GM18505 (cell line): ENCODE measurements around the gene CES3.
"Not testable (repeated sequence)": the region's sequence is repeated elsewhere in the genome, so short reads cannot be mapped to it uniquely, and the experiment has no call there.

Experiments
- ATAC-seq: cut with Tn5 transposase; IDR thresholded peaks from one replicate; pipeline ENCODE4 v1.9.1; 2021; ENCODE audit not compliant: unreplicated experiment
- POLR2A ChIP-seq: IDR thresholded peaks from 4 replicates; pipeline ENCODE4 v1.6.1; 2011; ENCODE audit warnings: borderline replicate concordance; ENCODE audit not compliant: insufficient read depth, insufficient read length; ENCODE audit errors: extremely low read depth

The CES3 gene

GRCh38 chr16:66933776-66934137 is 27.3 kb upstream of the CES3 start:
- no peak for ATAC-seq
- no peak for TF ChIP-seq POLR2A

GRCh38 chr16:66934138-66934838 is 26.8 kb upstream of the CES3 start, which contains the start of gene CIAO2B:
CIAO2B (minus strand) TSS chr16:66934402; CDS start chr16:66934364, 38 bp downstream.
- peak; percentile 91 for TF ChIP-seq POLR2A
- peak; percentile 70 for ATAC-seq

GRCh38 chr16:66934839-66935313 is 26.2 kb upstream of the CES3 start:
- ATAC-seq: peak; percentile 15

GRCh38 chr16:66935314-66936011 is 25.6 kb upstream of the CES3 start, which contains the start of gene CES2:
CES2 (plus strand) TSS chr16:66935516; CDS start chr16:66935636, 120 bp downstream.
- no peak for TF ChIP-seq POLR2A
- no peak for ATAC-seq

- TF ChIP-seq POLR2A: no peak
- ATAC-seq: no peak
Observed at GRCh38 chr16:66936462-66936861, 24.6 kb upstream of the CES3 start.

GRCh38 chr16:66936889-66937554 is 24.0 kb upstream of the CES3 start:
- no peak for TF ChIP-seq POLR2A
- ATAC-seq: no peak

GRCh38 chr16:66937725-66938337 is 23.2 kb upstream of the CES3 start:
- no peak for TF ChIP-seq POLR2A
- no peak for ATAC-seq

GRCh38 chr16:66939366-66939765 is 21.7 kb upstream of the CES3 start:
- TF ChIP-seq POLR2A: no peak
- ATAC-seq: no peak

GRCh38 chr16:66940236-66940635 is 20.8 kb upstream of the CES3 start:
- no peak for TF ChIP-seq POLR2A
- ATAC-seq: no peak

- no peak for ATAC-seq
- no peak for TF ChIP-seq POLR2A
Observed at GRCh38 chr16:66942981-66943380, 18.1 kb upstream of the CES3 start.

- ATAC-seq: no peak
- TF ChIP-seq POLR2A: no peak
Observed at GRCh38 chr16:66943426-66944053, 17.5 kb upstream of the CES3 start.

- TF ChIP-seq POLR2A: no peak
- no peak for ATAC-seq
Observed at GRCh38 chr16:66944054-66944441, 17.0 kb upstream of the CES3 start.

GRCh38 chr16:66944971-66945370 is 16.1 kb upstream of the CES3 start:
- not testable (repeated sequence) for ATAC-seq
